Measurements from ENCODE around the gene PBOV1.
"Not testable (repeated sequence)": the region's sequence is repeated elsewhere in the genome, so short reads cannot be mapped to it uniquely, and the experiment has no call there.

The PBOV1 gene

GRCh38 chr6:138237463-138237862 lies 19.2 kb upstream of the PBOV1 start:
- DNase-seq = no peak

GRCh38 chr6:138235693-138236092 lies 17.4 kb upstream of the PBOV1 start:
- DNase-seq = no peak

- no peak for DNase-seq
Measured at GRCh38 chr6:138235205-138235604, 16.9 kb upstream of the PBOV1 start.

DNA sequence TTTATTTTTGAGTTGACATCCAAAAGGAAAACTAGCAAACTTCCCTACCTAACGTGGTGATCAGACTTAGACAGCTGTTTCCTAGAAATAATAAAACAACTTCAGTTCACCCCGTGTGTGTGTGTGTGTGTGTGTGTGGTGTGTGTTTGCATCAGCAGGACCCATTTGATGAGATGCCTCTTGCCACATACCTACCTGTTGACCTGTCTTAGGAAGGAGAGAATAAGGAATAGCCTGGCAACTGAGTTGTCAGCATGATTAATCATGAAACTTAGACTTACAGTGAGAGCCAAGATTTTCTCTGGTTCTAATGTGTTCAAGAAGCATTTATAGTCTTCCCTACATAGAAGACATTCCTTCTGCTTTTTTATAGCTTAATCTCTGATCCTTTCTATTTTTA lies 16.1 kb upstream of the PBOV1 start:
- no peak for DNase-seq

- no peak for DNase-seq
Measured at GRCh38 chr6:138231381-138231886, 13.1 kb upstream of the PBOV1 start.

GRCh38 chr6:138230759-138231380 lies 12.6 kb upstream of the PBOV1 start:
- DNase-seq = no peak

DNA sequence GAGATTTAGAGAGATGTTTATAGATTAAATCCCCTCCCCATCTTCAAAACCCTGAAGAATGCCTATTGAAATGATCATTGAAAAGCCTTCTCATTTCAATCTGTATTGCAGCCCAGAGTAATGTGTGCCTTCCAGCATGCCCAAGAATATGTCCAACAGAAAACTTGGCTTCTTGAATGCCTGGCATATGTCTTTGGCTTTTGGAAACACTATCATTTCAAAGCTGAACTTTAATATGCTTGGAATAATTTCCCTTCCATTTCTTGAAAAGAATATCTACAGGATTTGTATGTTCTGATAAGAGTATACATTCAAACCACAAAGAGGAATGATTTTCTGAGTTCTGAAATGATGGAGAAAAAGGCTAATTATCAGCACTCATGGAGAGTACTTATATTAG lies 11.9 kb upstream of the PBOV1 start:
- DNase-seq = no peak

- DNase-seq = no peak
Measured at GRCh38 chr6:138229663-138230179, 11.4 kb upstream of the PBOV1 start.

DNA sequence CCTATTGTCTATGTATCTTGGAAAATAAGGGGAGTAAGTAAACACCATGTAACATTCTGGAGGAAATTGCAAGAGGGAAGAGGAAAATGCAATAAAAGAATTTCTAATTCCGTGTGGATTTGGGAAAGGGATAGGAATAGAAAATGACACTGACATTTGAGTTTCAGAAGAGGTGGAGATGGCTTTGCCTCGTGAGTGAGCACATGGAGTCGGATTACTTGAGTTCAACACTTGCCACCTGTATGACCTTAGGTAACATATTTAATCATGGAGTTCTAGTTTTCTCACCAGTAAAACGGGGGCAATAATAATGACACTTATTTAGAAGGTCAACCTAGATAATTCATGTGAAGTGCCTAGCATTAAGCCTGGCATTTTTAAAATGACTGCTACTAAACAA lies 10.8 kb upstream of the PBOV1 start:
- DNase-seq = no peak

DNA sequence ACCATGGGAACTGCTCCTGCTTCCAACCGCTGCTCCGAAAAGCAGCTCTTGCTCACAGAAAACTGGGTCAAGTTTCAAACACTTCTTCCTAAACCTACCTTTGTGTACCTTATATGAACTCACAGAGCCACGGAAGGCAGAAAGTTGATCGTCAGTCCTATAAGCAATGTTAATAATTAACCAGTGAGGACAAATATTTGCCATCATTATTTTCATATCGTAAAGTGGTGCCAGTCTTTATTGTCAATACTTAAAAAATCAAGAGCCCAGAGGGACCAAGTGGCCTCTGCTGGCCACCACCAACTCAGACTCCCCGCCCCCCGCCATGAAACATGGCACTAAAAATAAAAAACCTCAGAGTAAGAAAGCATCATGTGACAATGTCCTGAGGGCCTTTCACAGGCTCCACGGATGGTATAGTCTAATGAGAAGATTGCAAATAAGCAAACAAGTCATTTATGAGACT lies 9.1 kb upstream of the PBOV1 start:
- no peak for DNase-seq

DNA sequence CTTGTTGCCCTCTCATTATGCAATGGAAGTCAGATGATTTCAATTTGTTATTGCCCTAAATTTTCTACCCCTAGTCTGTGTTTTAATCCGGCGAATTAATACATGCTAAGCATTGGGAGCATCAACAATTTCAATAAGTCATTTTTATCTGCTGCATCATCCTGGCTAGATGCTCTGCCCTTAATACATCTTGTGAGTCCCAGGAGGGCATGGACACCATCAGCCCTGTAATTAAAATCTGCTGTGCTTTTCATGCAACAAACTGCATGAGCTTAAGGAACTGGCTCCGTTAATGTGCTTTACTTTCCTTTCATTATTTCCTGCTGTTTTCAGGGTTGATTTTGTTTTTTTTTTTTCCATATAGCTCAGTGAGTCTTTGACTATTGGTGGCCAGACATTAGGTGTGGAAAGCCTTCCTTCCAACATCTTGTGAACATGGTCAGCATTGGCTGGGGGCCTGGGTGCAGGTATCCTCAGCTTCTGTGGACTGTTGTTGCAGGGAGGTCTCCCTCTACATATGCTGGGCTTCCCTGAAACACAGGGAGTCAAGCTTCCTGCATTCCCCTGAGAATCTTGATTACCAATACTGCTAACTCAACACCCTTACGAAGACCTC lies 8.5 kb upstream of the PBOV1 start:
- no peak for DNase-seq

DNA sequence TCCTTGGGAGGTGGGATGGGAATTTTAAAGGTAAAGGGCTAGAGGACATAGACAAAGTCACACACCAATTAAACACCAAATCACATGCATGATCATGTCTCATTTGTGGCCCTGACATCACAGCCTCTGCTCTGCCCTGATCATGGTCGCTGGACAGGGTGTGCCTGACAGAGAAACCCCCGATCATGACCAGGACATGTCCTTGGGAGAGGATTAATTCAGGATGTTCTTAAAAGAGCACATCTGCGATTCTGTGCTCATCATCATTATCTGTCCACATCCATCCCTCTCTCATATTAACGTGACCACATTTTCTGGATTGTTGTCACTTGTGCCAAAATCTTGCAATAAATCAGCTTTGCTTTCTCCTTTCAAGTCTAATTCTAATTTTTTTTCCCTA lies 7.7 kb upstream of the PBOV1 start:
- no peak for DNase-seq

DNA sequence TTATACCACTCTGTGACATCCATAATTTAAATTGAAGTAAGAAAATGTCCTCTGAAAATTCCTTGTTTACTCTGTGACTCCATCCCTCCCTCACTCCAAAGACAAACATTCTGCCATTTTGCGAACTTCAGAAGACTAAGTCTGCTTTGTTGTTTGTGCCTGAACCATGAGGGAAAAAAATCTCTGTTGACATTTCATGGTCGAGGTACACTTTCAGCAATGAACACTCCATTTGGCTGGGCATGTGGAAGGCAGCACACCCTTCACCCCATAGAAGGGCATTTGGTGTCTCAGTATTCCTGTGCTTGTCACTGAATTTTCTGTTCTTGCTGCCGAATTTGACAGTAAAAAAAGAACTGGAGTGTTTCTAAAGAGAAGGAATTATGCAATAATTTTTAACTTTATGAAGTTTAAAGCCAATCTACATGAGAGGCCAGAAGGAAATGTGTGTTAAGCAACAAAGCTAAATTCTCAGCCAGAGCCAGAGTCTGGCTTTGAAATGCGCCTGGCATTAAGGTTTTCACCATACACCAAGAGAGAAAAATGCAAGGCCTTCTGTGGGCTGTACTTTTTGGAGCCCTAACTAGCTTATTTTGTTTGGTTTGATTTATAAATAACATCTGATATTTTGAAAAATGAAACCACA lies 4.7 kb upstream of the PBOV1 start:
- DNase-seq = no peak

GRCh38 chr6:138219901-138220300 lies 1.6 kb upstream of the PBOV1 start:
- DNase-seq = no peak

GRCh38 chr6:138219398-138219797 lies 1.1 kb upstream of the PBOV1 start:
- no peak for DNase-seq

- no peak for DNase-seq
Measured at GRCh38 chr6:138215093-138215782, 3.1 kb downstream of the PBOV1 start.

DNA sequence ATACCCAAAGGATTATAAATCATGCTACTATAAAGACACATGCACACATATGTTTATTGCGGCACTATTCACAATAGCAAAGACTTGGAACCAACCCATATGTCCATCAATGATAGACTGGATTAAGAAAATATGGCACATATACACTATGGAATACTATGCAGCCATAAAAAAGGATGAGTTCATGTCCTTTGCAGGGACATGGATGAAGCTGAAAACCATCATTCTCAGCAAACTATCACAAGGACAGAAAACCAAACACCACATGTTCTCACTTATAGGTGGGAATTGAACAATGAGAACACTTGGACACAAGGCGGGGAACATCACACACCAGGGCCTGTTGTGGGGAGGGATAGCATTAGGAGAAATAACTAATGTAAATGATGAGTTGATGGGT lies 5.8 kb downstream of the PBOV1 start:
- DNase-seq = not testable (repeated sequence)

DNA sequence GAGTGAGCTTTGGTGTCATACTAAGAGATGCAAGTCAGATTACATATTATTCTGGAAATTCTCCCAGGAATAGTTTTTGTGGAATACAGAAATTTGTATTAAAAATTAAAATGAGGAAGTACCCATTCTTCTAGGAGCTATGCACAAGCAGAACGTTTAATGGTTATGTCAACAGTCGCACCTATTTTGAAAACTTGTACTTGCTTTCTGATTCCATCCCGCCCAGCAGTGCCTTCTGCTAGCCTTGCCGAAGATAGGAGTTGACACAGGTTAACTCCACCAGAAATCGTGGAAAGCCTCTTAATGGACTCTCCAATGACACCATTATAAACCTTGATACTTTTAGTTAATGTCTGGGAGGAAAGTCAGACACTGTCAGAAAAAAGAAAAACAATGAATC lies 6.7 kb downstream of the PBOV1 start:
- DNase-seq = no peak

- no peak for DNase-seq
Measured at GRCh38 chr6:138211048-138211581, 7.2 kb downstream of the PBOV1 start.

DNA sequence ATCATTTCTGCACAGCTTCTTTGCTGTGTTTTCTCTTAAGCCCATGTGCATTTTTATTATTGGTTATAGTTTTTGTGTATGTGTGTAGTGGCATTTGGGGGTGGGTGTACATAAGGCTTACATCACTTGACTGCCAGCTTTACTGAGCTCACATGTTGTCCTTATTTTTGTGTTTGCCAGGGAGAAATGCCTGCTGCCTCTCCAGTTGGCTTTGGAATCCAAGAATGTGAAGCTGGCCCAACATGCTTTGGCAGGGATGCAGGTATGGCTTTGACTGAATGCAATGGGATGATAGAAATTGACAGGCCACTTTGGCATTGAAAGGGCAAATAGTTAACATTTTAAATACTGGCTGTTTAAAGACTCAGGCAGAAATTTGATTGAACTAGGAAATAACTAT lies 11.4 kb downstream of the PBOV1 start:
- no peak for DNase-seq

GRCh38 chr6:138205437-138206094 lies 12.7 kb downstream of the PBOV1 start:
- no peak for DNase-seq

GRCh38 chr6:138204792-138205384 lies 13.4 kb downstream of the PBOV1 start:
- no peak for DNase-seq

All from right hindlimb (tissue), 1 donor.